Endothelial cell of umbilical vein (primary cell): ENCODE results near the gene GSE1. TPM values are rescaled to one million over a fixed set of nuclear protein-coding genes. Genes with fewer than 3 reads are reported as not detected.

Experiments used
- BruUV-seq: library from RNA; stranded (reverse); fragments of 400-500 nt; replicated peaks from 2 replicates; lab custom pipeline; 2021; lab: Mats Ljungman, UMichigan
- CTCF ChIA-PET: fragments of 300-600, 350-600 bp; sonication (Branson Sonifier 250); formaldehyde crosslinking; loops from one replicate; lab custom pipeline; 2021; ENCODE audit warnings: antibody characterized with exemption, inconsistent platforms; lab: Charles Lee
- POLR2A ChIA-PET: fragments of 300-600, 350-600 bp; sonication (Branson Sonifier 250); formaldehyde crosslinking; loops from one replicate; lab custom pipeline; 2021; ENCODE audit warnings: antibody characterized with exemption, inconsistent platforms; lab: Charles Lee
- DNase-seq: peaks from one replicate; pipeline ENCODE4 v3.0.0-alpha.2; 2011; ENCODE audit warnings: low read depth, low spot score
- FAIRE-seq: peaks from 2 replicates; lab custom pipeline; 2011; peaks lifted over from hg19 to GRCh38; lab: Jason Lieb, UNC
- H2AFZ ChIP-seq: 2 replicates; pipeline ENCODE4 v1.6.0; 2012; ENCODE audit warnings: low read depth, low read length, control low read depth, inconsistent platforms
- H3K27ac ChIP-seq: 2 replicates; pipeline ENCODE4 v1.5.1; 2011; ENCODE audit warnings: low read depth, mild to moderate bottlenecking, control low read depth, low read length, moderate library complexity; ENCODE audit not compliant: insufficient read depth
- H3K27me3 ChIP-seq, 2 experiments: 2 replicates each; pipeline versions ENCODE4 v1.6.0 to v1.6.1; 2011; ENCODE audit warnings: low read length in 2 of 2, mixed read lengths in 1 of 2; ENCODE audit not compliant: control insufficient read depth in 2 of 2, insufficient read depth in 2 of 2
- H3K36me3 ChIP-seq, 2 experiments: 2 replicates in 1 of 2; 3 replicates in 1 of 2; pipeline ENCODE4 v1.5.1; 2011; ENCODE audit warnings: low read length in 2 of 2, mild to moderate bottlenecking in 1 of 2, moderate library complexity in 1 of 2; ENCODE audit not compliant: control insufficient read depth in 2 of 2, insufficient read depth in 2 of 2; ENCODE audit errors: extremely low read depth in 1 of 2
- H3K4me1 ChIP-seq: 3 replicates; pipeline ENCODE4 v1.5.1; 2011; ENCODE audit warnings: mild to moderate bottlenecking, low read length; ENCODE audit not compliant: control insufficient read depth, insufficient read depth; ENCODE audit errors: extremely low read depth
- H3K4me2 ChIP-seq: 2 replicates; pipeline ENCODE4 v1.6.1; 2011; ENCODE audit warnings: low read length, control low read depth, mixed read lengths; ENCODE audit not compliant: insufficient read depth
- H3K4me3 ChIP-seq, 3 experiments: fragments of 200-600 bp in 1 of 3; sonication (generic), shearing (Covaris generic) in 1 of 3; replicated peaks in 1 of 3; 2 replicates each; pipeline ENCODE4 v1.5.1; 2011 to 2016; ENCODE audit warnings: control low read depth in 3 of 3, low read length in 3 of 3, mild to moderate bottlenecking in 2 of 3, inconsistent platforms in 1 of 3, low read depth in 1 of 3, moderate library complexity in 1 of 3; ENCODE audit not compliant: insufficient read depth in 1 of 3
- H3K79me2 ChIP-seq: 2 replicates; pipeline ENCODE4 v1.6.0; 2012; ENCODE audit warnings: low read length, inconsistent platforms; ENCODE audit not compliant: control insufficient read depth, insufficient read depth
- H3K9ac ChIP-seq: replicated peaks from 2 replicates; pipeline ENCODE3; 2011; ENCODE audit warnings: low read length, control low read depth; ENCODE audit not compliant: insufficient read depth; ENCODE audit errors: extremely low read depth
- H3K9me1 ChIP-seq: replicated peaks from 3 replicates; pipeline ENCODE4 v1.6.0; 2011; ENCODE audit warnings: mild to moderate bottlenecking, low read length; ENCODE audit not compliant: control insufficient read depth, insufficient read depth; ENCODE audit errors: extremely low read depth
- H3K9me3 ChIP-seq: replicated peaks from 2 replicates; pipeline ENCODE4 v1.5.1; 2012; ENCODE audit warnings: low read length, inconsistent platforms; ENCODE audit not compliant: control insufficient read depth, insufficient read depth
- H4K20me1 ChIP-seq: replicated peaks from 2 replicates; pipeline ENCODE3; 2011; ENCODE audit warnings: mild to moderate bottlenecking, low read length; ENCODE audit not compliant: control insufficient read depth, insufficient read depth; ENCODE audit errors: extremely low read depth
- CTCF ChIP-seq, 2 donors: IDR thresholded peaks; 1 replicate in 1 of 2; 2 replicates in 1 of 2; pipeline ENCODE4 v1.5.1; 2011; ENCODE audit warnings: low read length in 2 of 2, mild to moderate bottlenecking in 2 of 2, moderate library complexity in 2 of 2, control low read depth in 1 of 2, inconsistent platforms in 1 of 2, low read depth in 1 of 2; ENCODE audit not compliant: insufficient read depth in 1 of 2; ENCODE audit errors: extremely low read depth in 1 of 2
- EZH2 ChIP-seq: IDR thresholded peaks from 2 replicates; pipeline ENCODE4 v1.6.1; 2012; ENCODE audit warnings: borderline replicate concordance, low read depth, mild to moderate bottlenecking, moderate library complexity, low read length, inconsistent platforms; ENCODE audit not compliant: severe bottlenecking
- FOS ChIP-seq: IDR thresholded peaks from 2 replicates; pipeline ENCODE4 v1.6.1; 2011; ENCODE audit warnings: mild to moderate bottlenecking, low read length, moderate library complexity, borderline replicate concordance; ENCODE audit not compliant: insufficient read depth
- GATA2 ChIP-seq: IDR thresholded peaks from 2 replicates; pipeline ENCODE4 v1.7.0; 2011; ENCODE audit warnings: low read depth, mild to moderate bottlenecking, moderate library complexity, mixed read lengths, low read length; ENCODE audit not compliant: insufficient read length, insufficient read depth
- JUN ChIP-seq: IDR thresholded peaks from 2 replicates; pipeline ENCODE4 v1.6.1; 2011; ENCODE audit warnings: borderline replicate concordance, low read depth; ENCODE audit not compliant: insufficient read length, insufficient read depth
- MAX ChIP-seq: IDR thresholded peaks from 2 replicates; pipeline ENCODE4 v1.6.1; 2011; ENCODE audit not compliant: insufficient read depth, insufficient read length
- MYC ChIP-seq: IDR thresholded peaks from one replicate; pipeline ENCODE4 v1.6.1; 2011; ENCODE audit warnings: mild to moderate bottlenecking, low read depth, low read length
- POLR2A ChIP-seq: IDR thresholded peaks from 2 replicates; pipeline ENCODE4 v1.6.1; 2012; ENCODE audit warnings: low read depth, mild to moderate bottlenecking, control low read depth, low read length
- POLR2AphosphoS5 ChIP-seq: IDR thresholded peaks from 2 replicates; pipeline ENCODE4 v1.6.1; 2012; ENCODE audit warnings: low read depth, mild to moderate bottlenecking, control low read depth, low read length, moderate library complexity; ENCODE audit not compliant: insufficient read depth
- dilution Hi-C: fragments of 300-500 bp; cut with MboI; formaldehyde crosslinking; loops from one replicate; pipeline ENCODE4 v1.15.0; 2019; ENCODE audit warnings: low sequenced_read_pairs; ENCODE audit not compliant: extremely low pct_ligation_motif_present
- intact Hi-C: fragments of 100-400 bp; cut with micrococcal nuclease; formaldehyde crosslinking; loops from one replicate; pipeline ENCODE4 v1.10.0; 2022
- polyA plus RNA-seq, 4 experiments: library from polyadenylated mRNA; depleted of rRNA in 3 of 4; stranded (reverse) in 3 of 4; unstranded in 1 of 4; fragments of >200 nt; gene quantifications; 2 replicates each; pipeline versions ENCODE4 v1.2.1 to v1.2.3, GENCODE V29; 2011 to 2012; ENCODE audit warnings: missing spikeins in 1 of 4
- total RNA-seq: library from RNA; stranded (reverse); gene quantifications from 2 replicates; pipeline ENCODE4 v1.2.3, GENCODE V29; 2021

Gene GSE1
- total and polyA plus RNA-seq, 2 donors (not counting 3 experiments of a cell fraction or from before 2014, with no cell fraction given): 4.2 to 18.3 TPM

DNA sequence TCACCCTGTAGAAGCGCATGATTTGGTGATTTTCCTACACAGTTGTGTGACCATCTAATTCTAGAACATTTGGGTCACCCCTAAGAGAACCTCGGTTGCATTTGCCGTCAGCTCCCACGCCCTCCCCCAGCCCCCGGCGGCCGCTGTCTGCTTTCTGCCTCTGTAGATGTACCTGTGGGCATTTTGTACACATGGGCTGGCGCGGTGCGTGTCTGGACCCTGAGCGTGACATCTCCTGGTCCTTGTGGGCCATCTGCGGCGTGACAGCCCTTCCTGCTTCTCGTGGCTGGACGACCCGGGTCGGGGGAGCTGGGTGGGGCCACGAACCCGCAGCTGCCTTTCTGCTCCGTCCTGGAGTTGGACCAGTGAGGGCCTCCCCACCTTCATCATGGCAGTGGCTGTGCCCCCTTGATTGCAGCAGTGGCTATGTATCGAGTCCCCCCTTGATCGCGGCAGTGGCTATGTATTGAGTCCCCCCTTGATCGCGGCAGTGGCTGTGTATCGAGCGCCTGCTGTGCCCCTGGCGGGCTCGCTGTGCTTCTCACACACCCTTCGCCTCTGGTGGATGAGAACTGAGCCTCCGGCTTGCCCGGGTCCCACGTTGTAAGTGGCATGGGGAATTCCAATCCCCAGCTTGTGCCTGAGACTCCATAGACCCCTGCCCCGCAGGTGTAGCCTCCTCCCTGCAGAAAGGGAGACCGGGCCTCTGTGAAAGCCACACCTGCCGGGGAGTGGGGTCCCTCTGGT is 24.1 kb downstream of the GSE1 start:
- intact Hi-C loops (no loop called here), dilution Hi-C loops (no loop called here)
- H3K4me2 ChIP-seq: no peak overlapping the region
- H3K79me2 ChIP-seq: no peaks in the 10 kb centered on the region
- no peak for TF ChIP-seq EZH2
- no peak for TF ChIP-seq MAX
- TF ChIP-seq FOS: no peak
- TF ChIP-seq JUN: no peak
- TF ChIP-seq POLR2AphosphoS5: no peak
- TF ChIP-seq CTCF (IDR thresholded peaks at IDR 0.05; ENCODE audit: extremely low read depth in 1 of 2, insufficient read depth in 1 of 2, low read depth in 1 of 2, low read length in 2 of 2): no peak
- no peak for TF ChIP-seq GATA2
- no peak for TF ChIP-seq POLR2A
- no peak for TF ChIP-seq MYC
- H2AFZ ChIP-seq: no peak overlapping the region
- no peak overlapping the region for H3K27ac ChIP-seq
- H3K27me3 ChIP-seq: no peaks in the 10 kb centered on the region
- no peaks in the 10 kb centered on the region for H4K20me1 ChIP-seq
- H3K9me3 ChIP-seq: no peaks in the 10 kb centered on the region
- peaks cover 5% of the 10 kb centered on the region for H3K4me1 ChIP-seq
- no peaks in the 10 kb centered on the region for H3K36me3 ChIP-seq
- no peak overlapping the region for H3K4me3 ChIP-seq
- no TSS peak for BruUV-seq
- FAIRE-seq (no peak), DNase-seq (no peak)
- CTCF ChIA-PET: interaction anchor here (1.8 to 4.0 kb wide), 2 partner anchors 12 to 21 kb away, joined by 3 to 17 read pairs; no protein-coding TSS in a partner anchor
- no peak overlapping the region for H3K9ac ChIP-seq
- POLR2A ChIA-PET: no interaction called here
- no peaks in the 10 kb centered on the region for H3K9me1 ChIP-seq
